ENCODE results near the gene PCDH9. TPM values are rescaled to one million over a fixed set of nuclear protein-coding genes. Genes with fewer than 3 reads are reported as not detected.
"Not testable (repeated sequence)": the region's sequence is repeated elsewhere in the genome, so short reads cannot be mapped to it uniquely, and the experiment has no call there.

PCDH9 gene
- total RNA-seq, 1 donor from 2014 or later, result 5.1 TPM

GRCh38 chr13:66634384-66634783, 595.8 kb downstream of the PCDH9 start:
- Histone ChIP-seq H3K9me3 (no peaks in the 10 kb centered on the region), H3K4me1 (no peaks in the 10 kb centered on the region), H3K4me3 (no peak overlapping the region), H3K36me3 (no peaks in the 10 kb centered on the region), H3K27ac (no peak overlapping the region), H3K27me3 (no peaks in the 10 kb centered on the region)
- DNase-seq, result no peak
- no peak for TF ChIP-seq CTCF (IDR thresholded peaks at IDR 0.05)
- intact Hi-C loops (cut with DNase I), result no loop called here
- no peak for ATAC-seq

- Histone ChIP-seq H3K27me3 (no peaks in the 10 kb centered on the region), H3K4me3 (no peak overlapping the region), H3K9me3 (no peaks in the 10 kb centered on the region), H3K36me3 (no peaks in the 10 kb centered on the region), H3K4me1 (no peaks in the 10 kb centered on the region), H3K27ac (no peak overlapping the region)
- intact Hi-C loops (cut with DNase I), result no loop called here
- DNase-seq (no peak), ATAC-seq (no peak)
- TF ChIP-seq CTCF (IDR thresholded peaks at IDR 0.05), result no peak
Observed at GRCh38 chr13:66627512-66627911, 602.6 kb downstream of the PCDH9 start.

GRCh38 chr13:66624302-66624701, 605.8 kb downstream of the PCDH9 start:
- no peaks in the 10 kb centered on the region for H3K4me1 ChIP-seq
- H3K27me3 ChIP-seq, result no peaks in the 10 kb centered on the region
- H3K9me3 ChIP-seq, result no peaks in the 10 kb centered on the region
- no peaks in the 10 kb centered on the region for H3K36me3 ChIP-seq
- intact Hi-C loops (cut with DNase I), result no loop called here
- ATAC-seq (no peak), DNase-seq (no peak)
- no peak overlapping the region for H3K4me3 ChIP-seq
- H3K27ac ChIP-seq, result no peak overlapping the region
- TF ChIP-seq CTCF (IDR thresholded peaks at IDR 0.05), result no peak

GRCh38 chr13:66623129-66623820, 606.9 kb downstream of the PCDH9 start:
- no peak for TF ChIP-seq CTCF (IDR thresholded peaks at IDR 0.05)
- DNase-seq, result no peak
- Histone ChIP-seq H3K4me1 (no peaks in the 10 kb centered on the region), H3K9me3 (no peaks in the 10 kb centered on the region), H3K36me3 (no peaks in the 10 kb centered on the region), H3K27me3 (no peaks in the 10 kb centered on the region), H3K4me3 (no peak overlapping the region), H3K27ac (no peak overlapping the region)
- intact Hi-C loops (cut with DNase I), result no loop called here
- no peak for ATAC-seq

GRCh38 chr13:66621906-66622447, 608.2 kb downstream of the PCDH9 start:
- H3K27me3 ChIP-seq; H3K36me3 ChIP-seq; H3K4me3 ChIP-seq; H3K27ac ChIP-seq; intact Hi-C loops (cut with DNase I); DNase-seq; H3K9me3 ChIP-seq; ATAC-seq; H3K4me1 ChIP-seq: not testable (repeated sequence)

- H3K36me3 ChIP-seq, result no peaks in the 10 kb centered on the region
- no peak for DNase-seq
- H3K4me3 ChIP-seq, result no peak overlapping the region
- no peaks in the 10 kb centered on the region for H3K27me3 ChIP-seq
- no peak for ATAC-seq
- peak; percentile 11 for TF ChIP-seq CTCF (IDR thresholded peaks at IDR 0.05)
- H3K4me1 ChIP-seq, result no peaks in the 10 kb centered on the region
- H3K27ac ChIP-seq, result no peak overlapping the region
- intact Hi-C loops (cut with DNase I), result no loop called here
- no peaks in the 10 kb centered on the region for H3K9me3 ChIP-seq
Observed at GRCh38 chr13:66618702-66619101, 611.4 kb downstream of the PCDH9 start.
